ENCODE results near the gene TSC1.

DNA sequence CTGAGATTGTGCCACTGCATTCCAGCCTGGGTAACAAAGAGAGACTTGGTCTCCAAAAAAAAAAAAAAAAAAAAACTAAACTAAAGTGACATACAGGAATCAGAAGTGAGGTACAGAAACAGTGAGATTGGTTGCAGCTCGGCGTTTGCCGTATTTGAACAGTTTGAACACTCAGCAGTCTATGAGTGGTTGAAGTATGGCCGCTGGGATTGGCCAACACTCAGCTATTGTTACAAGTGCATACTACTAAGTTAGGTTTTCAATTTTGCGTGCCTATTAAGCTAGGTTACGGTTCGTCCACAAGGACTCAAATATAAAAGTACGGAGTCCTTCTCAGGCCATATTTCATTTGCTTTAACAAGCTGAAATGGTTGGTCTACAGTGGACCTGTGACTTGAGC, 3.3 kb upstream of the TSC1 start:
- no peak for TF ChIP-seq CTCF (conservative IDR thresholded peaks at IDR 0.05; ENCODE audit: low read depth, low read length)
- TF ChIP-seq EZH2 (IDR thresholded peaks at IDR 0.05; ENCODE audit: low read length, unreplicated experiment) = no peak

Data from PC-3 (cell line).